H7 (cell line): ENCODE data around the gene XRCC3. TPM values are rescaled to one million over a fixed set of nuclear protein-coding genes. Genes with fewer than 3 reads are reported as not detected.

Source experiments
- DNase-seq: peaks from one replicate; pipeline ENCODE4 v3.0.0; 2012
- H3K27me3 ChIP-seq: 2 replicates; pipeline ENCODE4 v1.6.0; 2011; ENCODE audit warnings: mild to moderate bottlenecking, low read length; ENCODE audit not compliant: control insufficient read depth, insufficient read depth
- H3K36me3 ChIP-seq: replicated peaks from 2 replicates; pipeline ENCODE4 v1.5.1; 2011; ENCODE audit warnings: low read length; ENCODE audit not compliant: control insufficient read depth, insufficient read depth
- H3K4me3 ChIP-seq: 2 replicates; pipeline ENCODE4 v1.5.1; 2011; ENCODE audit warnings: low read depth, mild to moderate bottlenecking, control low read depth, low read length, moderate library complexity; ENCODE audit not compliant: insufficient read depth
- total RNA-seq: library from RNA; depleted of rRNA; stranded (reverse); fragments of >200 nt; shearing (Covaris generic); gene quantifications from 2 replicates; pipeline ENCODE4 v1.2.3, GENCODE V29; 2014; rRNA removed

XRCC3 gene
- total RNA-seq, 1 experiment from 2014 or later, result 75.1 TPM

DNA sequence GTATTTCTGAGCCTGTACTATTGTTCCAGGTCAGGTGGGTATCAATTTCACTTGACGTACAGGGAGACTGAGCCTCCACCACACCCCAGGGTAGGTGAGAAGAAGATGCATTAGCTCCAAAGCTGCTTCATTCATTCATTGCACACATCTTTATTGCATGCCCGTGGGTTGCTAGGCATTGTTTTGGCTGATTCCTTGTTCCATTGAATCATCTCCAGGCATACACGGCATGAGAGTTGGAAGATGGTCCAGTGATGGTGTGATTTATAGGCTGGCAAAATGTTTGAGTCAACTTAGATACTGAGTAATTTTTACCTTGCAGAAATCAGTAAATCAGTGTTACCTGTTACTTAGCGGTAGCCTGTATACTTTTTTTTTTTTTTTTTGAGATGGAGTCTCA is 65.0 kb downstream of the XRCC3 start:
- no peak for DNase-seq
- H3K4me3 ChIP-seq, result no peak overlapping the region

DNA sequence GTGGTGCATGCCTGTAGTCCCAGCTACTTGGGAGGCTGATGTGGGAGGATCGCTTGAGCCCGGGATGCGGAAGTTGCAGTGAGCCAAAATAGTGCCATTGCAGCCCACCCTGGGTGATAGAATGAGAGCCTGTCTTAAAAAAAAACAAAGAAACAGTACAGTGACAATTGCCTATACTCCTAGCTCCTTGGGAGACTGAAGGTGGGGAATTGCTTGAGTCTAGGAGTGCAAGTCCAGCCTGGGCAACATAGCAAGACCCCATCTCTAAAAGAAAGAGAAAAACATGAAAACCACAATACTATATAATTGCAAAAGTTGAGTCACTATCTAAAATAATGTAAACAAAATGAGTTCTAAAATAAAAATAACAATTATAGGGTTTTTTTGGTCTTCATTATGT is 66.2 kb downstream of the XRCC3 start:
- DNase-seq, result no peak
- H3K27me3 ChIP-seq, result no peaks in the 10 kb centered on the region
- H3K4me3 ChIP-seq, result no peak overlapping the region
- H3K36me3 ChIP-seq, result no peaks in the 10 kb centered on the region; the same call in none of the 2 replicates

More for the DNA sequence above, 65.0 kb downstream of the XRCC3 start:
- Histone ChIP-seq H3K36me3 (peaks cover 5% of the 10 kb centered on the region), H3K27me3 (no peaks in the 10 kb centered on the region)

Other genes starting within 250 kb of the XRCC3 start
- 282 and 412 TPM in 2 replicates for gene CKB, start 192.6 kb downstream of the XRCC3 start, total RNA-seq
- gene TRMT61A, start 186.3 kb downstream of the XRCC3 start, total RNA-seq, result 13.4 and 14.1 TPM in 2 replicates
- 16.6 and 17.7 TPM in 2 replicates for gene BAG5, start 152.8 kb downstream of the XRCC3 start, total RNA-seq
- gene COA8, start 152.5 kb downstream of the XRCC3 start, total RNA-seq, result 15.8 and 17.4 TPM in 2 replicates
- gene KLC1, start 86.2 kb downstream of the XRCC3 start, total RNA-seq, result 123 and 131 TPM in 2 replicates
- gene ZFYVE21, start 359 bp upstream of the XRCC3 start, total RNA-seq, result 52.8 and 60.9 TPM in 2 replicates
- gene PPP1R13B, start 132.1 kb upstream of the XRCC3 start, total RNA-seq, result 2.3 and 2.8 TPM in 2 replicates
- gene TDRD9, start 213.0 kb upstream of the XRCC3 start, total RNA-seq, result not detected in 2 replicates
- not detected in 2 replicates for gene RD3L, start 227.1 kb upstream of the XRCC3 start, total RNA-seq